ENCODE data around the gene RIPPLY2.

- TF ChIP-seq GATA3 (IDR thresholded peaks at IDR 0.05; ENCODE audit: low read depth, low read length) (no peak), GATA2 (IDR thresholded peaks at IDR 0.05; ENCODE audit: low read depth, low read length) (no peak)
Measured at GRCh38 chr6:83860782-83861495, 7.8 kb downstream of the RIPPLY2 start.

Data from SH-SY5Y (cell line).